ENCODE data around the gene ZAR1L. TPM values are rescaled to one million over a fixed set of nuclear protein-coding genes. Genes with fewer than 3 reads are reported as not detected.
A peak's percentile ranks its signal among the peaks of the same experiment; 100 is the strongest.

Gene ZAR1L
- total RNA-seq, 2 donors from 2014 or later = not detected

DNA sequence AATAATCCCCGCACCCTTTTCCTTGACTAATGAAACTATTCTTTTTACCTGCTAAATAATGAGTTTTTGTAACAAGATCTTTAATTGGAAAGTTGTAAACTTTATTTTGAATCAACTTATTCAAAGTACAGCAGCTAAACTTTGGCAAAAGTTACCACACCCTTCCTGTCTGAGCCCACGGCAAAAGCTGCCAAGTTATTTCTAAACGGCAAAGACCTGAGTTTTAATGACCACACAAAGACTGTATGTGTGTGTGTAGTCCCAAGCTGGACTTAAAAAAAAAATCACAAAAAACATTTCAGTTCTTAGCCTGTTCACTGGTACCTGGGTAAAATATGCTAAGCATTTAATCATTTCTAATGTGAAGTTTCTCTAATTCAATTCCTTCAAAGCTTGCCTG lies 60.7 kb downstream of the ZAR1L start:
- ATAC-seq (ENCODE audit: insufficient number of reproducible peaks, low FRiP score, low read depth) = no peak
- H3K36me3 ChIP-seq = no peaks in the 10 kb centered on the region
- H3K9me3 ChIP-seq = no peaks in the 10 kb centered on the region
- DNase-seq (ENCODE audit: low spot score) = no peak
- H3K4me3 ChIP-seq = peak overlapping the region; percentile 75
- H3K4me1 ChIP-seq (ENCODE audit: control insufficient read depth in 1 of 2, low read depth in 2 of 2) = peaks cover 2 to 33% of the 10 kb centered on the region in 2 donors
- H3K27ac ChIP-seq = peak overlapping the region; percentile 82
- TF ChIP-seq CTCF (IDR thresholded peaks at IDR 0.05) = no peak
- H3K27me3 ChIP-seq (replicated peaks; ENCODE audit: insufficient read depth) = no peaks in the 10 kb centered on the region

GRCh38 chr13:32253911-32254399 lies 61.2 kb downstream of the ZAR1L start:
- H3K4me1 ChIP-seq (ENCODE audit: control insufficient read depth in 1 of 2, low read depth in 2 of 2) = peaks cover 0 to 29% of the 10 kb centered on the region in 2 donors
- no peaks in the 10 kb centered on the region for H3K36me3 ChIP-seq
- peak; percentile 52 for ATAC-seq (ENCODE audit: insufficient number of reproducible peaks, low FRiP score, low read depth)
- DNase-seq (ENCODE audit: low spot score) = no peak
- H3K9me3 ChIP-seq = no peaks in the 10 kb centered on the region
- no peak for TF ChIP-seq CTCF (IDR thresholded peaks at IDR 0.05)
- peak overlapping the region; percentile 75 for H3K4me3 ChIP-seq
- peak overlapping the region; percentile 82 for H3K27ac ChIP-seq
- H3K27me3 ChIP-seq (replicated peaks; ENCODE audit: insufficient read depth) = no peaks in the 10 kb centered on the region

Other genes starting within 250 kb of the ZAR1L start
- 1 to 10 TPM; 1.5 to 4.6 TPM for gene BRCA2, start 145 bp upstream of the ZAR1L start, total RNA-seq
- 10 to 100 TPM; 17.1 to 31.7 TPM for gene N4BP2L1, start 112.8 kb upstream of the ZAR1L start, total RNA-seq
- gene N4BP2L2, start 223.4 kb upstream of the ZAR1L start, total RNA-seq = 100 to 1,000 TPM; 135 to 251 TPM

Measured in thoracic aorta (tissue), 2 donors.